Brain microvascular endothelial cell (primary cell): ENCODE measurements around the gene MYO3B.
"Not testable (repeated sequence)": the region's sequence is repeated elsewhere in the genome, so short reads cannot be mapped to it uniquely, and the experiment has no call there.

Experiments used
- DNase-seq: peaks from one replicate; pipeline ENCODE4 v3.0.0-alpha.2; 2020
- H3K27ac ChIP-seq: fragments of 250-450 bp; sonication (Bioruptor Pico); 2 replicates; pipeline ENCODE4 v1.5.1; 2020; ENCODE audit warnings: mild to moderate bottlenecking, moderate library complexity
- H3K27me3 ChIP-seq: fragments of 250-450 bp; sonication (Bioruptor Pico); replicated peaks from 2 replicates; pipeline ENCODE4 v1.5.1; 2020; ENCODE audit warnings: mild to moderate bottlenecking
- H3K36me3 ChIP-seq: fragments of 250-450 bp; sonication (Bioruptor Pico); replicated peaks from 2 replicates; pipeline ENCODE4 v1.5.1; 2020; ENCODE audit warnings: mild to moderate bottlenecking
- H3K4me3 ChIP-seq: 2 replicates; pipeline ENCODE4 v1.5.1; 2011; ENCODE audit warnings: low read depth, mild to moderate bottlenecking, control low read depth, low read length, moderate library complexity
- CTCF ChIP-seq: IDR thresholded peaks from 2 replicates; pipeline ENCODE4 v1.5.1; 2011; ENCODE audit warnings: low read depth, mild to moderate bottlenecking, moderate library complexity, low read length, control low read depth, inconsistent platforms; ENCODE audit errors: missing control alignments
- in situ Hi-C: cut with HindIII; loops from 2 replicates; pipeline ENCODE4 v1.10.0; 2017; ENCODE audit warnings: low sequenced_read_pairs, low pct_ligation_motif_present

MYO3B gene

GRCh38 chr2:170260188-170260587 is 82.2 kb downstream of the MYO3B start:
- Histone ChIP-seq H3K36me3 (no peaks in the 10 kb centered on the region), H3K27me3 (no peaks in the 10 kb centered on the region), H3K27ac (no peak overlapping the region), H3K4me3 (no peak overlapping the region)
- no peak for TF ChIP-seq CTCF
- DNase-seq = no peak
- in situ Hi-C loops = no loop called here

GRCh38 chr2:170261566-170261965 is 83.6 kb downstream of the MYO3B start:
- no peak for TF ChIP-seq CTCF
- no peak overlapping the region for H3K4me3 ChIP-seq
- no peak overlapping the region for H3K27ac ChIP-seq
- DNase-seq = no peak
- in situ Hi-C loops = no loop called here
- no peaks in the 10 kb centered on the region for H3K36me3 ChIP-seq
- no peaks in the 10 kb centered on the region for H3K27me3 ChIP-seq

GRCh38 chr2:170262343-170262742 is 84.4 kb downstream of the MYO3B start:
- Histone ChIP-seq H3K4me3 (no peak overlapping the region), H3K27me3 (no peaks in the 10 kb centered on the region)

GRCh38 chr2:170262806-170263205 is 84.9 kb downstream of the MYO3B start:
- no peak for DNase-seq
- in situ Hi-C loops = no loop called here
- no peaks in the 10 kb centered on the region for H3K36me3 ChIP-seq
- H3K27me3 ChIP-seq = no peaks in the 10 kb centered on the region
- no peak overlapping the region for H3K4me3 ChIP-seq
- H3K27ac ChIP-seq = no peak overlapping the region
- no peak for TF ChIP-seq CTCF

More at GRCh38 chr2:170262343-170262742, 84.4 kb downstream of the MYO3B start:
- Histone ChIP-seq H3K27ac (no peak overlapping the region), H3K36me3 (no peaks in the 10 kb centered on the region)
- no peak for TF ChIP-seq CTCF
- DNase-seq = no peak
- in situ Hi-C loops = no loop called here

GRCh38 chr2:170263728-170264521 is 86.0 kb downstream of the MYO3B start:
- H3K36me3 ChIP-seq, H3K27me3 ChIP-seq, in situ Hi-C loops, H3K4me3 ChIP-seq, DNase-seq, H3K27ac ChIP-seq: not testable (repeated sequence)

GRCh38 chr2:170264522-170264860 is 86.5 kb downstream of the MYO3B start:
- DNase-seq = no peak
- Histone ChIP-seq H3K27me3 (no peaks in the 10 kb centered on the region), H3K27ac (no peak overlapping the region), H3K36me3 (no peaks in the 10 kb centered on the region), H3K4me3 (no peak overlapping the region)
- in situ Hi-C loops = no loop called here
- TF ChIP-seq CTCF = no peak
